Uterus (tissue), 4 donors: ENCODE data around the gene CACNA1C. TPM values are rescaled to one million over a fixed set of nuclear protein-coding genes. Genes with fewer than 3 reads are reported as not detected.

Experiments
- DNase-seq, 2 donors: peaks; one replicate each; pipeline ENCODE4 v3.0.0-alpha.2; 2019 to 2020
- H3K27ac ChIP-seq, 2 donors: fragments of 200-600 bp; sonication (generic); 1 replicate in 1 of 2; 2 replicates in 1 of 2; pipeline ENCODE4 v1.5.1; 2016 to 2018
- H3K27me3 ChIP-seq, 2 donors: fragments of 200-600 bp; sonication (generic); one replicate each; pipeline ENCODE4 v1.5.1; 2018 to 2019; ENCODE audit warnings: control low read depth in 1 of 2
- H3K36me3 ChIP-seq, 2 donors: fragments of 200-600 bp; sonication (generic); one replicate each; pipeline ENCODE4 v1.5.1; 2019; ENCODE audit warnings: control low read depth in 1 of 2
- H3K4me1 ChIP-seq, 2 donors: fragments of 200-600 bp; sonication (generic); one replicate each; pipeline ENCODE4 v1.5.1; 2018 to 2019; ENCODE audit warnings: control low read depth in 1 of 2
- H3K4me3 ChIP-seq, 2 donors: fragments of 200-600 bp; sonication (generic); 1 replicate in 1 of 2; 2 replicates in 1 of 2; pipeline ENCODE4 v1.5.1; 2018 to 2019; ENCODE audit warnings: mild to moderate bottlenecking in 1 of 2
- H3K9me3 ChIP-seq, 2 donors: fragments of 200-600 bp; sonication (generic); one replicate each; pipeline ENCODE4 v1.5.1; 2019; ENCODE audit warnings: control low read depth in 1 of 2
- CTCF ChIP-seq, 4 experiments: fragments of 200-600 bp in 2 of 4; fragments of 450-650 bp in 2 of 4; sonication (generic) in 2 of 4; IDR thresholded peaks; one replicate each; pipeline ENCODE4 v1.5.1; 2016 to 2019; ENCODE audit warnings: antibody characterized with exemption in 4 of 4, mild to moderate bottlenecking in 2 of 4, moderate library complexity in 1 of 4
- POLR2A ChIP-seq, 2 donors: fragments of 450-650 bp; IDR thresholded peaks; one replicate each; pipeline ENCODE4 v1.6.1; 2016; ENCODE audit warnings: antibody characterized with exemption in 2 of 2, mild to moderate bottlenecking in 1 of 2, moderate library complexity in 1 of 2
- intact Hi-C: fragments of 100-400 bp; cut with DNase I; formaldehyde crosslinking; loops from one replicate; pipeline ENCODE4 v1.15.1; 2023; ENCODE audit warnings: low total_unique reads
- total RNA-seq, 4 donors: library from RNA; depleted of rRNA in 3 of 4; stranded (reverse); fragments of >200 nt in 3 of 4; gene quantifications; one replicate each; pipeline versions ENCODE4 v1.1.0 to v1.2.4, GENCODE V29; 2014 to 2023
- donor health status: DM: yes; HTN: yes; CAD: no.

Gene CACNA1C
- total RNA-seq, 4 donors from 2014 or later = 15.9 to 121 (median 32.1) TPM

- Histone ChIP-seq H3K36me3 (no peaks in the 10 kb centered on the region), H3K27ac (no peak overlapping the region), H3K9me3 (no peaks in the 10 kb centered on the region), H3K4me3 (no peak overlapping the region), H3K27me3 (no peaks in the 10 kb centered on the region), H3K4me1 (peaks cover 0 to 6% of the 10 kb centered on the region in 2 donors)
- TF ChIP-seq CTCF (IDR thresholded peaks at IDR 0.05) = no peak
- no peak for TF ChIP-seq POLR2A (IDR thresholded peaks at IDR 0.05)
- intact Hi-C loops = no loop called here
- DNase-seq = no peak
Observed at GRCh38 chr12:2328661-2329060, 275.9 kb downstream of the CACNA1C start.

GRCh38 chr12:2329661-2330210, 276.9 kb downstream of the CACNA1C start:
- peaks cover 0 to under 1% of the 10 kb centered on the region in 2 donors for H3K4me1 ChIP-seq
- H3K36me3 ChIP-seq = no peaks in the 10 kb centered on the region
- intact Hi-C loops = no loop called here
- H3K9me3 ChIP-seq = no peaks in the 10 kb centered on the region
- TF ChIP-seq POLR2A (IDR thresholded peaks at IDR 0.05) = no peak
- TF ChIP-seq CTCF (IDR thresholded peaks at IDR 0.05) = no peak
- no peak for DNase-seq
- H3K4me3 ChIP-seq = no peak overlapping the region
- peak overlapping the region; percentile 60 to 99 for H3K27ac ChIP-seq
- no peaks in the 10 kb centered on the region for H3K27me3 ChIP-seq

- H3K9me3 ChIP-seq = no peaks in the 10 kb centered on the region
- TF ChIP-seq POLR2A (IDR thresholded peaks at IDR 0.05) = no peak
- no peak for TF ChIP-seq CTCF (IDR thresholded peaks at IDR 0.05)
- no peak for DNase-seq
- no peaks in the 10 kb centered on the region for H3K36me3 ChIP-seq
- H3K27ac ChIP-seq = peak overlapping the region; percentile 92 to 99
- no peaks in the 10 kb centered on the region for H3K27me3 ChIP-seq
- H3K4me1 ChIP-seq = peaks cover 8% of the 10 kb centered on the region in 2 donors
- intact Hi-C loops = no loop called here
- H3K4me3 ChIP-seq = no peak overlapping the region
Observed at GRCh38 chr12:2332236-2332635, 279.4 kb downstream of the CACNA1C start.

GRCh38 chr12:2332947-2333346, 280.2 kb downstream of the CACNA1C start:
- peaks cover 8% of the 10 kb centered on the region in 2 donors for H3K4me1 ChIP-seq
- no peaks in the 10 kb centered on the region for H3K27me3 ChIP-seq
- no peaks in the 10 kb centered on the region for H3K9me3 ChIP-seq
- DNase-seq = no peak
- no peaks in the 10 kb centered on the region for H3K36me3 ChIP-seq
- H3K4me3 ChIP-seq = no peak overlapping the region
- intact Hi-C loops = no loop called here
- TF ChIP-seq POLR2A (IDR thresholded peaks at IDR 0.05) (no peak), CTCF (IDR thresholded peaks at IDR 0.05) (no peak)
- peak overlapping the region; percentile 92 to 99 for H3K27ac ChIP-seq

GRCh38 chr12:2333491-2334195, 280.9 kb downstream of the CACNA1C start:
- no peaks in the 10 kb centered on the region for H3K27me3 ChIP-seq
- peaks cover 8% of the 10 kb centered on the region in 2 donors for H3K4me1 ChIP-seq
- no peak overlapping the region for H3K4me3 ChIP-seq
- intact Hi-C loops = no loop called here
- peak overlapping the region; percentile 92 to 99 for H3K27ac ChIP-seq
- H3K9me3 ChIP-seq = no peaks in the 10 kb centered on the region
- DNase-seq = no peak
- H3K36me3 ChIP-seq = no peaks in the 10 kb centered on the region
- no peak for TF ChIP-seq POLR2A (IDR thresholded peaks at IDR 0.05)
- TF ChIP-seq CTCF (IDR thresholded peaks at IDR 0.05) = no peak
